HG03460 (cell line): Measurements from ENCODE around the gene SIX3.

Source experiments
- ATAC-seq: cut with Tn5 transposase; IDR thresholded peaks from one replicate; pipeline ENCODE4 v1.9.1; 2021; ENCODE audit not compliant: unreplicated experiment

SIX3 gene

GRCh38 chr2:44930274-44931197 lies 11.0 kb upstream of the SIX3 start:
- ATAC-seq: no peak

- ATAC-seq: no peak
Observed at GRCh38 chr2:44931198-44931780, 10.2 kb upstream of the SIX3 start.

GRCh38 chr2:44932079-44932478 lies 9.4 kb upstream of the SIX3 start:
- no peak for ATAC-seq

GRCh38 chr2:44932564-44933392 lies 8.7 kb upstream of the SIX3 start:
- no peak for ATAC-seq

DNA sequence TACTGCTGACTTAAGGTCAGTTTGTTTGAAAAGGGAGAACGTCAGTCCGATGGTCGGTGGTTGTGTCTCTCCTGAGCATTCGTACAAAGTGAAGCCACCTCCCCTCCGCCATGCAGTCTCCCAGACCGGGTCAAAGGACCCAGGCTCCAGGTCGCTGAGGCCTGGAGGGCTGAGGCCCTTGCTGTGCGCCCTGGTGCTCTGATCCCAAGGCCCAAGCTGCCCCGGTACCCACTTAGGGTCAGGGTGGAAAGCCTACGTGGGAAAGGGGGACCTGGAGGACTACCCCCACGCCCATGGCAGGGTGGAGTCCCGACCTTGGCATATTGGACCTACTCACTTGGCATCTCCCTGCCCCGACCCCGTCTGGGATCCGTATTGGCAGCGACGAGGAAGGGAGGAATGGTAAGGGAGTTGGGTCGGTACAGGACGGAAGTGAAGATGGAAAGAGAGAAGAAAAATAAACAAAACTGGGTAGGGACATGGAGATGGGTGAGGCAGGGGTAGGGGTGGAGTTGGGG lies 8.0 kb upstream of the SIX3 start:
- ATAC-seq: no peak

- no peak for ATAC-seq
Observed at GRCh38 chr2:44934038-44934982, 7.2 kb upstream of the SIX3 start.

GRCh38 chr2:44934983-44935728 lies 6.3 kb upstream of the SIX3 start:
- no peak for ATAC-seq

DNA sequence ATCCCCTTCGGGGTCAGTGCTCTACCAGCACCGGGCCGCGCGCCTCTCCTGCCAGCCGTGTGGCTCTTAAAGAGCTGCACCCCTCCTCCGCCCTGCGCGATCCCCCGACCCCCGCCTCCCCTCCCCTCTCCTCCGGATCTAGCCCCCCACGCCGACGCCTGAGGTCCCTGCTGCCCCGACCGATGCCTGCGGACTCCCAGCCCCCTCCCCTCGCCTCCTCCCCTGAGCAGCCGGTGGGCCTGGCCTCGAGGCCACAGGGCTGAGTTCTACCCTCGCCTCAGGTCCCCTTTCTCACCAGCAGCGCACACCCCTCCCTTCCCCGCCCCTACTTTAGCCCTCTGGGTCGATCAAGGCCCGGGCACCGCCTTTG lies 5.8 kb upstream of the SIX3 start:
- ATAC-seq: no peak

DNA sequence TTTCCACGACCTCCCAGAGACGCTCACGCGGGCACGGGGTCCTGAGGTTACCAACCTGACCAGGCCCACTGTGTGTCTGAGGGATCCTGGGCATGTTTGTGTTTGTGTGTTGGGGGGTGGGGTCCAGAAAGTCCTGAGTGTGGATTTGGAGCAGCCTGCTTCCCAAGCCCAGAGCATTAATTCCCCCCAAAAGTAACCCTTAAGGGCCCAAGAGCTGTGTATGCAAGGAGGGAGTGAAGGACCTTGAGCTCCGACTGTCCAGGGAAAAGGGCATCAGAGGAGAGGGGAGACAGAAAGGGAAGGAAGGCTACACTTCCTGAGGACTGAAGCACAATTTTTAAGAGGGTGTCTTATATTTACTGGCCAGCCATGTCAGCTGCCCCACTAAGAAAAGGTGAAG lies 5.2 kb upstream of the SIX3 start:
- ATAC-seq: no peak

GRCh38 chr2:44936715-44937687 lies 4.5 kb upstream of the SIX3 start:
- ATAC-seq: no peak

DNA sequence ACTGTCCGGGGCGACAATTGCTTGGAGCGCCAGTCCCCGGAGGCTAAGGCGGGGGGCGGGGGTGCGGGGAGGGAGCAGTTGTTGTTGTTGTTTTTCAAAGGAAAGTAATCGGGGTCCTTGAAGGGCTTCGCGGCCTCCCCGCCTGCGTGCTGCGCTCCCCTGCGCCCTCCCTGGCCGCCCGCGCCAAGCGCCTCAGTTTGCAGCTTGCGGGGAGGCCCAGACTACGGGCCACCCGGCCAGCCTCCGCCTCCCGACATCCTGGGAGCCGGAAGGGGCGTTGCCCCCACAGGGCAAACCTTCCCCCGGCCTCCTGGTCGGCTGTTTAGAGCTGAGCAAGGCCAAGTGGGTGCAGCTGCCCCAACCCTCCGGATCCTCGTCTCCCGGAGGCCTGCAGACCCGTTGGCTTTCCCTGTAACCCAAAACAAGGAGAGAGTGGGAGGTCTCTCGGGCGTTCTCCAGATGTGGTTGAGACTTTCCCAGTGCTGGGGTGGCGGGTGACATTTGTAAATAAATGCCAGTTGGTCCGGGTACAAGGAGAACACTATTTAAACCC lies 3.7 kb upstream of the SIX3 start:
- ATAC-seq: peak; percentile 42

GRCh38 chr2:44938287-44939105 lies 3.0 kb upstream of the SIX3 start:
- ATAC-seq: no peak

DNA sequence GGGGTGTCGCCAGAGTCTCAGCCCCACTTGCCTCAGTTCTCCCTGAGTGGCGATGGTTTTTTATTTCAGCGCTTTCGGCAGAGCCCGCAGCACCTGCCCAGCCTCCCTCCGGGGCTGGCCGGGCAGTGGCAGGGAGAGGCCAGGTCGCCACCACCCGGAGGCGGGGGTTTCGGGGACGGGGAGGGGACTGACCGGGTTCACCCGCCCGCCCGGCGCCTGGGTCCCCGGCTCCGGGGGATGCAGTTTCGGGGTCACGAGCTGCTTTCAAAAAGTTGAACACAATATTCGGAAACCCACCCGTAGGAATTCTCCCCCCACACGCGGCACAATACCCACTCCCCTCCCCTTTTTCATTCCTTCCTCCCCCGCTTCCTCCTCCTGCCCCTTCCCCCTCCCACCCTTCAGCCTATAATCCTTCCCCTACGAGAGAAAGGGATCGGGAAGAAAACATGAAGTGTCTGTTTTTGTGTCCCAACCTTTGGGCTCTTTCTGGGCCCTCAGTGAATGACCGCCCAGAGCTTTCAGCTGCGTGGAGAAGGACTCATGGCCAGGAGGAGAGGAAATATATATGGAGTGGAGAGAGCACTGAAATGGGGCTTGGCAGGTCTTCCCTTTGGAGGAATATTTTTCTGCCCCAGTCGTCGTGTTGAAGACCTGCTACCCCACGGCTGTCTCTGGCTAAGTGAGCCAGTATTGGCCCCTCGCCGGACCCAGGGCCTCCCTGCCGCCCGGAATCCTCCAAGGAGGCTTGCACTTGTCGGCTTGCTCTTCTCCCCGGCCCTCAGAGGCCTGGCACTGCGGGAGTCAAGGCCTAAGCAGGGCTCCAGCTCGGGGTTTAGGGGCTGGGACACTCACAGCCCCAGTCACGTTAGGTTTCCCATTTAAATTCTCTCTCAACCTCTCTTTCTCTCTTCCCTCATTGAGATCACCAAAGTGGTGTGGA lies 2.1 kb upstream of the SIX3 start:
- ATAC-seq: no peak

DNA sequence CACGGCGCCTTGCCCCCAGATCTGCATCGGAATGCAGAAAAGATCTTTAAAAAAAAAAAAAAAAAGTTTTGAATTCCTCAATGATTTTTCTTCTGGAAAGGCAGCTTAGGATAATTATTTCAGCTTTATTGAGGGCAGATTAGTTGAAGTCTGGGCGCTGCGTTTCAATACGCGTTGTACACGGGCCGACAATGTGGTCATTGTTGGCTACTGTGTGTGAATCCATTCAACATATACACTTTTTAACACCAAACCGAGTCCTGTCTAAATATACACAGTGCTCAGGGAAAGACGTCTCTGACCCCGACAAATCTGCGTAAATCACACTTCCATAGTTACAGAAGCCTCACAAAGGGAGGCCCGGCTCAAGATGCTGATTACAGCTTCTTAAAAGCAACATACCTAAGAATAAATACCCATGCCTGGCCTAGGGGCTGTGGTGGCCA lies 1.4 kb upstream of the SIX3 start:
- ATAC-seq: no peak

GRCh38 chr2:44940732-44941464 lies 604 bp upstream of the SIX3 start:
- ATAC-seq: no peak
